Left ventricle myocardium inferior (tissue), 1 donor: ENCODE data around the gene PEX5L. TPM values are rescaled to one million over a fixed set of nuclear protein-coding genes. Genes with fewer than 3 reads are reported as not detected.

Experiments
- DNase-seq: peaks from one replicate; pipeline ENCODE4 v3.0.0-alpha.2; 2020
- H3K27ac ChIP-seq: fragments of 200-600 bp; replicated peaks from 2 replicates; pipeline ENCODE4 v1.8.0; 2021
- H3K27me3 ChIP-seq: fragments of 200-600 bp; 2 replicates; pipeline ENCODE4 v1.8.0; 2021; ENCODE audit warnings: low read depth
- H3K36me3 ChIP-seq: fragments of 200-600 bp; 2 replicates; pipeline ENCODE4 v1.8.0; 2021
- H3K4me1 ChIP-seq: fragments of 200-600 bp; 2 replicates; pipeline ENCODE4 v1.8.0; 2021
- H3K4me3 ChIP-seq: fragments of 200-600 bp; 2 replicates; pipeline ENCODE4 v1.8.0; 2021; ENCODE audit warnings: mild to moderate bottlenecking, moderate library complexity
- H3K9me3 ChIP-seq: fragments of 200-600 bp; replicated peaks from 2 replicates; pipeline ENCODE4 v1.8.0; 2021
- intact Hi-C: fragments of 100-400 bp; cut with micrococcal nuclease; formaldehyde crosslinking; loops from one replicate; pipeline ENCODE4 v1.11.0; 2022
- total RNA-seq: library from RNA; stranded (reverse); fragmentation: NEBNext Ultra II Directional; extraction: Animal tissue kit (Norgen Biotek cat#: 25700); gene quantifications from one replicate; pipeline ENCODE4 v1.2.1, GENCODE V29; 2021
- TF ChIP-seq, protein P1 (sequence below): fragments of 200-600 bp; IDR thresholded peaks from 2 replicates; pipeline ENCODE4 v1.8.0; 2021; ENCODE audit warnings: antibody characterized with exemption, mild to moderate bottlenecking, borderline replicate concordance
- donor health status: DM: no; HTN: yes; CAD: no; lungs with severe emphysema.

Gene PEX5L
- total RNA-seq, 1 donor from 2014 or later: 0.41 TPM

DNA sequence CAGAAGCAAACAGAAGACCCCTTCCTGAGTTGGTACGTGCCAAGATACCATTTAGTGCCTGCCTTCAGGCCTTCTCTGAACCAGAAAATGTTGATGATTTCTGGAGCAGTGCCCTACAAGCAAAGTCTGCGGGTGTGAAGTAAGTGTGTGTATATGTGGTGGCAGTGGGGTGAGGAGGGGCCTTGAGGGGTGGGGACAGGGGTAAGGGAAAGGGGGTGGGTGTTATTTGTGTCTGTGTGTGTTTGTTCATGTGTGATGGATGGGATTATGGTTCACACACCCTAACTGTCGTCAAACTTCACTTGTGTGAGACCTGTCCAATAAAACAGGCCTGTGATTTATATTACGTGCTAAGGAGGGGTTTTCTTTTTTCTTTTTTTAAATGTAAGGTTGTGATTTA lies 291.7 kb downstream of the PEX5L start:
- Histone ChIP-seq H3K36me3 (peaks cover 40% of the 10 kb centered on the region), H3K27me3 (no peaks in the 10 kb centered on the region), H3K9me3 (no peaks in the 10 kb centered on the region), H3K4me1 (peaks cover 24% of the 10 kb centered on the region), H3K4me3 (no peak overlapping the region), H3K27ac (no peak overlapping the region)
- intact Hi-C loops: no loop called here
- no peak for DNase-seq
- TF ChIP-seq, protein P1, sequence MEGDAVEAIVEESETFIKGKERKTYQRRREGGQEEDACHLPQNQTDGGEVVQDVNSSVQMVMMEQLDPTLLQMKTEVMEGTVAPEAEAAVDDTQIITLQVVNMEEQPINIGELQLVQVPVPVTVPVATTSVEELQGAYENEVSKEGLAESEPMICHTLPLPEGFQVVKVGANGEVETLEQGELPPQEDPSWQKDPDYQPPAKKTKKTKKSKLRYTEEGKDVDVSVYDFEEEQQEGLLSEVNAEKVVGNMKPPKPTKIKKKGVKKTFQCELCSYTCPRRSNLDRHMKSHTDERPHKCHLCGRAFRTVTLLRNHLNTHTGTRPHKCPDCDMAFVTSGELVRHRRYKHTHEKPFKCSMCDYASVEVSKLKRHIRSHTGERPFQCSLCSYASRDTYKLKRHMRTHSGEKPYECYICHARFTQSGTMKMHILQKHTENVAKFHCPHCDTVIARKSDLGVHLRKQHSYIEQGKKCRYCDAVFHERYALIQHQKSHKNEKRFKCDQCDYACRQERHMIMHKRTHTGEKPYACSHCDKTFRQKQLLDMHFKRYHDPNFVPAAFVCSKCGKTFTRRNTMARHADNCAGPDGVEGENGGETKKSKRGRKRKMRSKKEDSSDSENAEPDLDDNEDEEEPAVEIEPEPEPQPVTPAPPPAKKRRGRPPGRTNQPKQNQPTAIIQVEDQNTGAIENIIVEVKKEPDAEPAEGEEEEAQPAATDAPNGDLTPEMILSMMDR: no peak
